H1 (cell line): ENCODE measurements around the gene MSI2.

Experiments used
- CBX5 ChIP-seq: fragments of 300-800, 300-1000 bp; sonication (generic); IDR thresholded peaks from 2 replicates; pipeline ENCODE4 v1.7.1; 2016; ENCODE audit warnings: antibody characterized with exemption, low read length, low read depth
- CBX8 ChIP-seq: fragments of 300-800, 300-1000 bp; sonication (generic); IDR thresholded peaks from 2 replicates; pipeline ENCODE4 v1.7.1; 2016; ENCODE audit warnings: low read depth, low read length, borderline replicate concordance
- CEBPB ChIP-seq: IDR thresholded peaks from 2 replicates; pipeline ENCODE4 v1.6.1; 2012; ENCODE audit warnings: low read depth, low read length
- CTCF ChIP-seq, 3 experiments: IDR thresholded peaks; 1 replicate in 2 of 3; 2 replicates in 1 of 3; pipeline versions ENCODE4 v1.5.1 to v1.6.1; 2011; ENCODE audit warnings: low read length in 3 of 3, mild to moderate bottlenecking in 3 of 3, inconsistent platforms in 2 of 3, low read depth in 1 of 3, moderate library complexity in 1 of 3; ENCODE audit not compliant: insufficient read depth in 1 of 3; ENCODE audit errors: control extremely low read depth in 1 of 3
- FOSL1 ChIP-seq: IDR thresholded peaks from 2 replicates; pipeline ENCODE4 v1.6.1; 2011; ENCODE audit warnings: mild to moderate bottlenecking, low read depth, low read length, moderate library complexity; ENCODE audit not compliant: insufficient read depth
- JUND ChIP-seq: IDR thresholded peaks from 2 replicates; pipeline ENCODE4 v1.6.1; 2011; ENCODE audit warnings: mild to moderate bottlenecking, improper control_type of control experiment, low read length
- RAD21 ChIP-seq, 2 experiments: IDR thresholded peaks in 1 of 2; conservative IDR thresholded peaks in 1 of 2; 2 replicates each; pipeline ENCODE4 v1.6.1; 2011; ENCODE audit warnings: low read depth in 2 of 2, low read length in 2 of 2, improper control_type of control experiment in 1 of 2, inconsistent platforms in 1 of 2, mild to moderate bottlenecking in 1 of 2, moderate library complexity in 1 of 2
- RFX5 ChIP-seq: IDR thresholded peaks from 2 replicates; pipeline ENCODE4 v1.6.1; 2011; ENCODE audit warnings: low read depth, low read length, improper control_type of control experiment, borderline replicate concordance
- SIN3A ChIP-seq, 2 experiments: IDR thresholded peaks in 1 of 2; conservative IDR thresholded peaks in 1 of 2; 2 replicates each; pipeline ENCODE4 v1.6.1; 2011 to 2012; ENCODE audit warnings: low read length in 2 of 2, improper control_type of control experiment in 1 of 2, low read depth in 1 of 2, mild to moderate bottlenecking in 1 of 2
- SIRT6 ChIP-seq: IDR thresholded peaks from one replicate; pipeline ENCODE4 v1.7.1; 2012; ENCODE audit warnings: low read length, inconsistent platforms
- TF ChIP-seq, protein P1 (sequence below): IDR thresholded peaks from 2 replicates; pipeline ENCODE4 v1.6.1; 2012; ENCODE audit warnings: inconsistent platforms

DNA sequence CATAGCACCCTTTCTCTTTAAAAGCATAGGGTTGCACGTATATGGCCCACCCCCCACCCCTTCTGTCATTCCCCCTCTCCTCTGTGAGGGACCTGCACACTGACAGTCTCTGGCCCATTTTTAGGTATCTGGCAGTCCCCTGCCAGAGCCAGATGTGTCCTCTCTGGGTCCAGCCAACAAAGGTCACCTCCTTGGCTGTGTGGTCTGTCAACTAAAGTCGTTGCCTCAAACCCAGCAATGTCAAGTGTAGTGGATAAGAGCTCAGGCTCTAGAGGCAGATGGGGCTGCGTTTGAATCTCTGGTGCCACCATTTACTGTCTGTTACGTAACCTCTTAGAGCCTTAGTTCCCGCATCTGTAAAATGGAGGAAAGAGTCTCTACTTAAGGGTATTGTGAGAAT lies 211.5 kb downstream of the MSI2 start:
- TF ChIP-seq JUND = no peak
- 0 out of 2 replicates have a peak, but pooled peaks have one; percentile 9 for TF ChIP-seq CEBPB
- TF ChIP-seq, protein P1, sequence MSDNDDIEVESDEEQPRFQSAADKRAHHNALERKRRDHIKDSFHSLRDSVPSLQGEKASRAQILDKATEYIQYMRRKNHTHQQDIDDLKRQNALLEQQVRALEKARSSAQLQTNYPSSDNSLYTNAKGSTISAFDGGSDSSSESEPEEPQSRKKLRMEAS = no peak
- TF ChIP-seq CTCF (IDR thresholded peaks at IDR 0.05; ENCODE audit: control extremely low read depth in 1 of 3, insufficient read depth in 1 of 3, low read depth in 1 of 3, low read length in 3 of 3) = no peak
- TF ChIP-seq CBX5 = no peak
- no peak for TF ChIP-seq CBX8
- TF ChIP-seq FOSL1 = no peak
- TF ChIP-seq RFX5 = no peak
- no peak for TF ChIP-seq SIN3A (conservative IDR thresholded peaks at IDR 0.05 in 1 of 2, IDR thresholded peaks at IDR 0.05 in 1 of 2; ENCODE audit: low read depth in 1 of 2, low read length in 2 of 2)
- no peak for TF ChIP-seq SIRT6
- TF ChIP-seq RAD21 (IDR thresholded peaks at IDR 0.05 in 1 of 2, conservative IDR thresholded peaks at IDR 0.05 in 1 of 2; ENCODE audit: low read depth in 2 of 2, low read length in 2 of 2) = no peak
